Hepatocyte (in vitro differentiated cells): ENCODE data around the gene PHACTR3. TPM values are rescaled to one million over a fixed set of nuclear protein-coding genes. Genes with fewer than 3 reads are reported as not detected.

Source experiments
- DNase-seq: peaks from one replicate; pipeline ENCODE4 v3.0.0-alpha.2; 2016; ENCODE audit warnings: low spot score
- H2AFZ ChIP-seq: fragments of 200-600 bp; sonication (generic); 2 replicates; pipeline ENCODE4 v1.6.0; 2016; ENCODE audit warnings: antibody characterized with exemption, mild to moderate bottlenecking
- H3K27ac ChIP-seq: fragments of 200-600 bp; sonication (generic); 2 replicates; pipeline ENCODE4 v1.5.1; 2016; ENCODE audit warnings: mild to moderate bottlenecking
- H3K27me3 ChIP-seq: fragments of 200-600 bp; sonication (generic); 2 replicates; pipeline ENCODE4 v1.6.1; 2016
- H3K36me3 ChIP-seq: fragments of 200-600 bp; sonication (generic); replicated peaks from 2 replicates; pipeline ENCODE4 v1.5.1; 2016; ENCODE audit warnings: low read depth; ENCODE audit not compliant: insufficient read depth
- H3K4me1 ChIP-seq: fragments of 200-600 bp; sonication (generic); 2 replicates; pipeline ENCODE4 v1.5.1; 2016; ENCODE audit warnings: mild to moderate bottlenecking, moderate library complexity; ENCODE audit not compliant: insufficient read depth
- H3K4me2 ChIP-seq: fragments of 200-600 bp; sonication (generic); 2 replicates; pipeline ENCODE4 v1.6.0; 2016
- H3K4me3 ChIP-seq: fragments of 200-600 bp; sonication (generic); 2 replicates; pipeline ENCODE4 v1.5.1; 2016; ENCODE audit warnings: mild to moderate bottlenecking
- H3K79me2 ChIP-seq: fragments of 200-600 bp; sonication (generic); 2 replicates; pipeline ENCODE4 v1.6.0; 2017; ENCODE audit warnings: mild to moderate bottlenecking
- H3K9me2 ChIP-seq: fragments of 200-600 bp; sonication (generic); replicated peaks from 2 replicates; pipeline ENCODE4 v1.6.0; 2017; ENCODE audit warnings: mild to moderate bottlenecking; ENCODE audit not compliant: insufficient read depth
- H3K9me3 ChIP-seq: fragments of 200-600 bp; sonication (generic); 2 replicates; pipeline ENCODE4 v1.5.1; 2016; ENCODE audit warnings: low read depth, mild to moderate bottlenecking
- H4K20me1 ChIP-seq: fragments of 200-600 bp; sonication (generic); 2 replicates; pipeline ENCODE4 v1.6.0; 2016; ENCODE audit warnings: mild to moderate bottlenecking; ENCODE audit not compliant: insufficient read depth, poor library complexity, severe bottlenecking
- EZH2 ChIP-seq: fragments of 200-600 bp; sonication (generic); IDR thresholded peaks from 2 replicates; pipeline ENCODE4 v1.6.1; 2016; ENCODE audit warnings: antibody characterized with exemption, mild to moderate bottlenecking, borderline replicate concordance
- EZH2phosphoT487 ChIP-seq: fragments of 200-600 bp; sonication (generic); IDR thresholded peaks from one replicate; pipeline ENCODE4 v1.6.1; 2018; ENCODE audit warnings: antibody characterized with exemption, mild to moderate bottlenecking, low read depth, moderate library complexity; ENCODE audit not compliant: unreplicated experiment, severe bottlenecking
- WGBS: methylation state at CpG from one replicate; pipeline ENCODE4 v1.1.6; 2016; ENCODE audit warnings: low lambda C conversion rate; ENCODE audit errors: missing lambda C conversion rate; 5-methylcytosine and 5-hydroxymethylcytosine counted together
- polyA plus RNA-seq: library from polyadenylated mRNA; unstranded; fragments of >200 nt; fragmentation: Nextera tagmentation; extraction: Ambion mirVana; gene quantifications from 2 replicates; pipeline ENCODE4 v1.2.1, GENCODE V29; 2016
- total RNA-seq: library from RNA; depleted of rRNA; stranded (reverse); fragments of >200 nt; gene quantifications from 2 replicates; pipeline ENCODE4 v1.2.3, GENCODE V29; 2014
- TF ChIP-seq, protein P1 (sequence below): fragments of 200-600 bp; sonication (generic); IDR thresholded peaks from 2 replicates; pipeline ENCODE4 v1.5.1; 2016; ENCODE audit warnings: antibody characterized with exemption, mild to moderate bottlenecking; ENCODE audit not compliant: poor library complexity

Gene PHACTR3
- total and polyA plus RNA-seq, 2 experiments from 2014 or later: 5.2 to 7.5 TPM

DNA sequence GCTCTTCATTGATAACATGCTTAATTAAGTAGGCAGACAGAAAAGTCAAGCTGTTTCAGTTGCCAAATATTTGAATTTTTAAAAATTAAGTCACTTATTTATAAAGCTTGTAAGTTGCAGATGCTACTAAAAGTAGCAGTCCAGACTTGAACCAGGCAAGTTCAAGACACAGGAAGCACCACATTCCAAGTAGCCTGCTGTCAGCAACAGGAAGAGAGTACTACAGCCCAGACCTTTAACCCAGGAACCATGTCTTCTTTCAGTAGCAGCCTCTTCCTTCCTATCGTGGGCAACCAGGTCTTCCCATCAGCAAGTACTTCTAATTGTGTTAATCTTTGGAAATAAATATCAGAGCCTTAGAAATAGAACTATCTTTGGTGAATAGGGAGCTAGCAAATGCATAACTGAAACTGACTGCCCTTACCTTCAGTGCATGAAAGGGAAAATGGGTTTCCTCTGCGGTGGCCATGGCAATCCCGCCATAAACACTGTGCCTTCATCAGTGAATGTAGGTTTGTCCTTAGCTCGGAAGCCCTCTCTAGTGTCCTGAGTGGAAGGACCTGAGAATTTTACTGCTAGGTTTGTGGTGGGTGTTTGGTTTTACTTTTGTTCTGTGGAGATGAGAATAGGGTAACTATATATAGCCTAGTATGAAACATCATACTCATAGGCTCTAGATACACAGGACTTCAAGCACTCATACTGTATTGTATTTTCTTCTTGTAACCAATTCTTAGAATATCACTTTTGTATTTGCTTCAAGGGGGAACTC, 233.5 kb downstream of the PHACTR3 start:
- H4K20me1 ChIP-seq: no peaks in the 10 kb centered on the region
- H3K9me2 ChIP-seq: no peaks in the 10 kb centered on the region
- no peaks in the 10 kb centered on the region for H3K79me2 ChIP-seq
- no peak overlapping the region for H3K27ac ChIP-seq
- TF ChIP-seq, protein P1, sequence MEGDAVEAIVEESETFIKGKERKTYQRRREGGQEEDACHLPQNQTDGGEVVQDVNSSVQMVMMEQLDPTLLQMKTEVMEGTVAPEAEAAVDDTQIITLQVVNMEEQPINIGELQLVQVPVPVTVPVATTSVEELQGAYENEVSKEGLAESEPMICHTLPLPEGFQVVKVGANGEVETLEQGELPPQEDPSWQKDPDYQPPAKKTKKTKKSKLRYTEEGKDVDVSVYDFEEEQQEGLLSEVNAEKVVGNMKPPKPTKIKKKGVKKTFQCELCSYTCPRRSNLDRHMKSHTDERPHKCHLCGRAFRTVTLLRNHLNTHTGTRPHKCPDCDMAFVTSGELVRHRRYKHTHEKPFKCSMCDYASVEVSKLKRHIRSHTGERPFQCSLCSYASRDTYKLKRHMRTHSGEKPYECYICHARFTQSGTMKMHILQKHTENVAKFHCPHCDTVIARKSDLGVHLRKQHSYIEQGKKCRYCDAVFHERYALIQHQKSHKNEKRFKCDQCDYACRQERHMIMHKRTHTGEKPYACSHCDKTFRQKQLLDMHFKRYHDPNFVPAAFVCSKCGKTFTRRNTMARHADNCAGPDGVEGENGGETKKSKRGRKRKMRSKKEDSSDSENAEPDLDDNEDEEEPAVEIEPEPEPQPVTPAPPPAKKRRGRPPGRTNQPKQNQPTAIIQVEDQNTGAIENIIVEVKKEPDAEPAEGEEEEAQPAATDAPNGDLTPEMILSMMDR: no peak
- TF ChIP-seq EZH2phosphoT487: no peak
- TF ChIP-seq EZH2: no peak
- no peak overlapping the region for H3K4me3 ChIP-seq
- no peaks in the 10 kb centered on the region for H3K36me3 ChIP-seq
- peaks cover 8% of the 10 kb centered on the region for H3K4me1 ChIP-seq
- no peaks in the 10 kb centered on the region for H3K9me3 ChIP-seq
- no peak for DNase-seq
- 95% methylated on average over 4 of the region's 4 CpGs for WGBS
- peaks cover 5% of the 10 kb centered on the region for H3K27me3 ChIP-seq
- no peak overlapping the region for H2AFZ ChIP-seq
- no peak overlapping the region for H3K4me2 ChIP-seq

DNA sequence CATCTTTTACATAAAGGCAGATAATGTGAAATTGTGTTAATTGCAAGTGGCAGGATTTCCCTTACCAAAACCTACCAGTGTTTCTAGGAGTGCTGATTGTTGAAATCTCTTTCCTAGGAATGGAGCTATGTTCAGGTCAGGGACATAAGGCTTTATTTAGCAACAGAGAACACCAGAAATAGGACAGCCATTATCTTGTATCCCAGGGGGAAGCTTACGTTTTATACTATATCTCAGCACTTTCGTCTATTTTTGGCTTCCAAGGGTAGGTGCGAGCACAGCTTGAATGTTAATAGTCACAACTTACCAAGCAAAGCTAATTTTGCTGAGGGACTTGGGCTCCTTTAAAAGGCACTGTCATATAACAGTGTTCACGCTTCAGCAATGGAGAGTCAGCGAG, 235.1 kb downstream of the PHACTR3 start:
- DNase-seq: no peak
- H3K4me2 ChIP-seq: no peak overlapping the region
- no peak overlapping the region for H2AFZ ChIP-seq
- H3K9me3 ChIP-seq: no peaks in the 10 kb centered on the region
- 86% methylated on average over 5 of the region's 5 CpGs for WGBS
- H4K20me1 ChIP-seq: no peaks in the 10 kb centered on the region
- H3K79me2 ChIP-seq: no peaks in the 10 kb centered on the region
- no peaks in the 10 kb centered on the region for H3K9me2 ChIP-seq
- no peak overlapping the region for H3K4me3 ChIP-seq
- H3K4me1 ChIP-seq: peaks cover 8% of the 10 kb centered on the region
- TF ChIP-seq, protein P1: no peak
- no peak for TF ChIP-seq EZH2phosphoT487
- H3K27ac ChIP-seq: no peak overlapping the region
- H3K36me3 ChIP-seq: no peaks in the 10 kb centered on the region
- H3K27me3 ChIP-seq: peaks cover 5% of the 10 kb centered on the region

- Histone ChIP-seq H3K4me1 (peaks cover 9% of the 10 kb centered on the region), H3K4me3 (no peak overlapping the region), H3K27me3 (peaks cover 5% of the 10 kb centered on the region), H3K79me2 (no peaks in the 10 kb centered on the region), H3K36me3 (no peaks in the 10 kb centered on the region), H3K27ac (peak overlapping the region; percentile 43), H3K9me2 (no peaks in the 10 kb centered on the region), H3K9me3 (no peaks in the 10 kb centered on the region), H4K20me1 (no peaks in the 10 kb centered on the region), H3K4me2 (no peak overlapping the region), H2AFZ (no peak overlapping the region)
- 57% methylated on average over 3 of the region's 3 CpGs for WGBS
- no peak for DNase-seq
- TF ChIP-seq, protein P1: no peak
- no peak for TF ChIP-seq EZH2
- no peak for TF ChIP-seq EZH2phosphoT487
These were observed 241.1 kb downstream of the PHACTR3 start for GRCh38 chr20:59845472-59845871.
